Caco-2 (cell line): ENCODE measurements around the gene PLSCR3. TPM values are rescaled to one million over a fixed set of nuclear protein-coding genes. Genes with fewer than 3 reads are reported as not detected.

Experiments used
- BruUV-seq: library from RNA; stranded (reverse); fragments of 400-500 nt; replicated peaks from 2 replicates; lab custom pipeline; 2021; lab: Mats Ljungman, UMichigan
- CTCF ChIA-PET: fragments of 300-600 bp; sonication (Branson Sonifier 250); formaldehyde crosslinking; loops from one replicate; lab custom pipeline; 2022; ENCODE audit warnings: antibody characterized with exemption; lab: Charles Lee
- POLR2A ChIA-PET: fragments of 300-600 bp; sonication (Branson Sonifier 250); formaldehyde crosslinking; loops from one replicate; lab custom pipeline; 2022; ENCODE audit warnings: antibody characterized with exemption; lab: Charles Lee
- DNase-seq, 2 experiments: peaks; one replicate each; pipeline versions ENCODE4 v3.0.0 to v3.0.0-alpha.2; 2020 to 2022
- H3K27me3 ChIP-seq: replicated peaks from 2 replicates; pipeline ENCODE4 v1.6.0; 2011; ENCODE audit warnings: low read length; ENCODE audit not compliant: control insufficient read depth, insufficient read depth
- H3K36me3 ChIP-seq: 2 replicates; pipeline ENCODE4 v1.5.1; 2011; ENCODE audit warnings: low read length; ENCODE audit not compliant: control insufficient read depth, insufficient read depth
- H3K4me1 ChIP-seq: fragments of 250-450 bp; sonication (Bioruptor Pico); 2 replicates; pipeline ENCODE4 v1.5.1; 2020; ENCODE audit warnings: mild to moderate bottlenecking
- H3K4me3 ChIP-seq: 2 replicates; pipeline ENCODE4 v1.5.1; 2011; ENCODE audit warnings: low read depth, mild to moderate bottlenecking, control low read depth, low read length
- H3K9me3 ChIP-seq: fragments of 250-450 bp; sonication (Bioruptor Pico); 2 replicates; pipeline ENCODE4 v1.5.1; 2020; ENCODE audit warnings: mild to moderate bottlenecking, moderate library complexity
- H3K27ac Mint-ChIP-seq: one replicate; pipeline ENCODE4 v1.8.0; 2022; ENCODE audit warnings: mixed read lengths; ENCODE audit not compliant: unreplicated experiment
- H3K27me3 Mint-ChIP-seq: one replicate; pipeline ENCODE4 v1.8.0; 2022; ENCODE audit warnings: mixed read lengths; ENCODE audit not compliant: insufficient read depth, unreplicated experiment
- H3K36me3 Mint-ChIP-seq: one replicate; pipeline ENCODE4 v1.8.0; 2022; ENCODE audit warnings: mild to moderate bottlenecking, mixed read lengths; ENCODE audit not compliant: insufficient read depth, unreplicated experiment
- H3K4me1 Mint-ChIP-seq: one replicate; pipeline ENCODE4 v1.8.0; 2022; ENCODE audit warnings: low read depth, mixed read lengths; ENCODE audit not compliant: unreplicated experiment
- H3K4me3 Mint-ChIP-seq: one replicate; pipeline ENCODE4 v1.8.0; 2022; ENCODE audit warnings: mild to moderate bottlenecking, moderate library complexity, mixed read lengths; ENCODE audit not compliant: unreplicated experiment
- H3K9me3 Mint-ChIP-seq: one replicate; pipeline ENCODE4 v1.8.0; 2022; ENCODE audit warnings: mixed read lengths; ENCODE audit not compliant: unreplicated experiment
- CTCF ChIP-seq, 2 experiments: fragments of 200-600 bp in 1 of 2; IDR thresholded peaks; 1 replicate in 1 of 2; 2 replicates in 1 of 2; pipeline versions ENCODE4 v1.5.1 to v1.8.0; 2011 to 2022; ENCODE audit warnings: antibody characterized with exemption in 1 of 2, control low read depth in 1 of 2, inconsistent platforms in 1 of 2, low read depth in 1 of 2, low read length in 1 of 2, mild to moderate bottlenecking in 1 of 2, moderate library complexity in 1 of 2; ENCODE audit not compliant: insufficient read depth in 1 of 2, severe bottlenecking in 1 of 2, unreplicated experiment in 1 of 2
- intact Hi-C: fragments of 100-400 bp; cut with micrococcal nuclease; formaldehyde crosslinking; loops from one replicate; pipeline ENCODE4 v1.10.0; 2022; ENCODE audit not compliant: unreplicated experiment
- total RNA-seq: library from RNA; stranded (reverse); gene quantifications from 2 replicates; pipeline ENCODE4 v1.2.3, GENCODE V29; 2022

The PLSCR3 gene
- total RNA-seq, 1 experiment from 2014 or later = 14.5 TPM

- ChIA-PET CTCF (no interaction called here), POLR2A (no interaction called here)
- H3K9me3 Mint-ChIP-seq = no peaks in the 10 kb centered on the region
- no peaks in the 10 kb centered on the region for H3K4me1 Mint-ChIP-seq
- Histone ChIP-seq H3K36me3 (no peaks in the 10 kb centered on the region), H3K27me3 (no peaks in the 10 kb centered on the region), H3K4me3 (no peak overlapping the region), H3K4me1 (no peaks in the 10 kb centered on the region), H3K9me3 (no peaks in the 10 kb centered on the region)
- no peak for TF ChIP-seq CTCF (IDR thresholded peaks at IDR 0.05; ENCODE audit: insufficient read depth in 1 of 2, low read depth in 1 of 2, low read length in 1 of 2, severe bottlenecking in 1 of 2, unreplicated experiment in 1 of 2)
- H3K4me3 Mint-ChIP-seq = no peak overlapping the region
- no peaks in the 10 kb centered on the region for H3K27me3 Mint-ChIP-seq
- DNase-seq = no peak
- H3K36me3 Mint-ChIP-seq = no peaks in the 10 kb centered on the region
- intact Hi-C loops = no loop called here
- BruUV-seq = no TSS peak
- no peak overlapping the region for H3K27ac Mint-ChIP-seq
Measured at GRCh38 chr17:7411427-7411750, 17.1 kb upstream of the PLSCR3 start.

- no peak overlapping the region for H3K4me3 ChIP-seq
- BruUV-seq = no TSS peak
- TF ChIP-seq CTCF (IDR thresholded peaks at IDR 0.05; ENCODE audit: insufficient read depth in 1 of 2, low read depth in 1 of 2, low read length in 1 of 2, severe bottlenecking in 1 of 2, unreplicated experiment in 1 of 2) = no peak
- no peaks in the 10 kb centered on the region for H3K27me3 Mint-ChIP-seq
- no peaks in the 10 kb centered on the region for H3K36me3 Mint-ChIP-seq
- no peak for DNase-seq
- H3K4me1 Mint-ChIP-seq = peaks cover 4% of the 10 kb centered on the region
- no peaks in the 10 kb centered on the region for H3K4me1 ChIP-seq
- no peaks in the 10 kb centered on the region for H3K27me3 ChIP-seq
- no peaks in the 10 kb centered on the region for H3K36me3 ChIP-seq
- H3K9me3 Mint-ChIP-seq = no peaks in the 10 kb centered on the region
- H3K27ac Mint-ChIP-seq = no peak overlapping the region
- intact Hi-C loops = no loop called here
- no peaks in the 10 kb centered on the region for H3K9me3 ChIP-seq
- POLR2A ChIA-PET = no interaction called here
- no peak overlapping the region for H3K4me3 Mint-ChIP-seq
- CTCF ChIA-PET = no interaction called here
Measured at GRCh38 chr17:7410634-7411426, 16.5 kb upstream of the PLSCR3 start.

- no peaks in the 10 kb centered on the region for H3K27me3 Mint-ChIP-seq
- no peak for TF ChIP-seq CTCF (IDR thresholded peaks at IDR 0.05; ENCODE audit: insufficient read depth in 1 of 2, low read depth in 1 of 2, low read length in 1 of 2, severe bottlenecking in 1 of 2, unreplicated experiment in 1 of 2)
- no TSS peak for BruUV-seq
- no peak overlapping the region for H3K27ac Mint-ChIP-seq
- CTCF ChIA-PET = no interaction called here
- POLR2A ChIA-PET = no interaction called here
- no peak overlapping the region for H3K4me3 ChIP-seq
- no peaks in the 10 kb centered on the region for H3K9me3 ChIP-seq
- H3K4me3 Mint-ChIP-seq = no peak overlapping the region
- peaks cover 8% of the 10 kb centered on the region for H3K4me1 Mint-ChIP-seq
- H3K4me1 ChIP-seq = no peaks in the 10 kb centered on the region
- H3K9me3 Mint-ChIP-seq = no peaks in the 10 kb centered on the region
- H3K36me3 Mint-ChIP-seq = no peaks in the 10 kb centered on the region
- no peak for DNase-seq
- no peaks in the 10 kb centered on the region for H3K27me3 ChIP-seq
- intact Hi-C loops = no loop called here
- no peaks in the 10 kb centered on the region for H3K36me3 ChIP-seq
Measured at GRCh38 chr17:7409716-7410115, 15.4 kb upstream of the PLSCR3 start.
